Measurements from ENCODE around the gene C1orf159. TPM values are rescaled to one million over a fixed set of nuclear protein-coding genes. Genes with fewer than 3 reads are reported as not detected.

C1orf159 gene
- total and polyA plus RNA-seq, 10 of the 15 experiments (the other 5 are each of a cell fraction or from before 2014, with no cell fraction given): 0.11 to 23.4 (median 8.0) TPM

- no peaks in the 10 kb centered on the region for H3K79me2 ChIP-seq (ENCODE audit: control insufficient read depth, insufficient read depth, low read length)
- TF ChIP-seq MYB (IDR thresholded peaks at IDR 0.05; ENCODE audit: borderline replicate concordance, low read depth, low read length) (no peak), JUNB (IDR thresholded peaks at IDR 0.05) (no peak), PAX5 (IDR thresholded peaks at IDR 0.05; ENCODE audit: borderline replicate concordance, low read depth, low read length) (no peak), SIX5 (IDR thresholded peaks at IDR 0.05; ENCODE audit: low read depth, low read length, severe bottlenecking) (no peak), GATAD2B (conservative IDR thresholded peaks at IDR 0.05; ENCODE audit: low read depth) (no peak), RFX5 (IDR thresholded peaks at IDR 0.05; ENCODE audit: low read depth, low read length) (no peak), JUND (IDR thresholded peaks at IDR 0.05; ENCODE audit: low read depth, low read length) (no peak), ZBED1 (IDR thresholded peaks at IDR 0.05; ENCODE audit: borderline replicate concordance) (no peak), TCF3 (IDR thresholded peaks at IDR 0.05; ENCODE audit: borderline replicate concordance, insufficient read depth, low read depth, low read length) (no peak), HDAC2 (IDR thresholded peaks at IDR 0.05) (no peak)
- TF ChIP-seq, protein P1, sequence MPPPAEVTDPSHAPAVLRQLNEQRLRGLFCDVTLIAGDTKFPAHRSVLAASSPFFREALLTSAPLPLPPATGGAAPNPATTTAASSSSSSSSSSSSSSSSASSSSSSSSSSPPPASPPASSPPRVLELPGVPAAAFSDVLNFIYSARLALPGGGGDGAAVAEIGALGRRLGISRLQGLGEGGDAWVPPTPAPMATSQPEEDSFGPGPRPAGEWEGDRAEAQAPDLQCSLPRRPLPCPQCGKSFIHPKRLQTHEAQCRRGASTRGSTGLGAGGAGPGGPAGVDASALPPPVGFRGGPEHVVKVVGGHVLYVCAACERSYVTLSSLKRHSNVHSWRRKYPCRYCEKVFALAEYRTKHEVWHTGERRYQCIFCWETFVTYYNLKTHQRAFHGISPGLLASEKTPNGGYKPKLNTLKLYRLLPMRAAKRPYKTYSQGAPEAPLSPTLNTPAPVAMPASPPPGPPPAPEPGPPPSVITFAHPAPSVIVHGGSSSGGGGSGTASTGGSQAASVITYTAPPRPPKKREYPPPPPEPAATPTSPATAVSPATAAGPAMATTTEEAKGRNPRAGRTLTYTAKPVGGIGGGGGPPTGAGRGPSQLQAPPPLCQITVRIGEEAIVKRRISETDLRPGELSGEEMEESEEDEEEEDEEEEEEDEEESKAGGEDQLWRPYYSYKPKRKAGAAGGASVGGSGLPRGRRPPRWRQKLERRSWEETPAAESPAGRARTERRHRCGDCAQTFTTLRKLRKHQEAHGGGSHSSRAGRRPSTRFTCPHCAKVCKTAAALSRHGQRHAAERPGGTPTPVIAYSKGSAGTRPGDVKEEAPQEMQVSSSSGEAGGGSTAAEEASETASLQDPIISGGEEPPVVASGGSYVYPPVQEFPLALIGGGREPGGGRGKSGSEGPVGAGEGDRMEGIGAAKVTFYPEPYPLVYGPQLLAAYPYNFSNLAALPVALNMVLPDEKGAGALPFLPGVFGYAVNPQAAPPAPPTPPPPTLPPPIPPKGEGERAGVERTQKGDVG (CRISPR knock-in tag; IDR thresholded peaks at IDR 0.05): no peak
- 70% methylated on average over 10 of the region's 10 CpGs for WGBS (ENCODE audit: insufficient coverage, insufficient replicate concordance, low lambda C conversion rate, missing lambda C conversion rate)
- CTCF ChIA-PET: interaction anchor here (0.7 to 0.9 kb wide), 2 partner anchors 16 to 41 kb away, joined by 3 to 4 read pairs; no protein-coding TSS in a partner anchor
- in situ Hi-C loops (cut with MboI) (no loop called here), intact Hi-C loops (cut with micrococcal nuclease; ENCODE audit: unreplicated experiment) (no loop called here)
- H3K36me3 ChIP-seq (ENCODE audit: control insufficient read depth in 2 of 2, insufficient read depth in 2 of 2, low read length in 1 of 2): no peaks in the 10 kb centered on the region
- POLR2A ChIA-PET: interaction anchor here (0.8 kb wide), 1 partner anchor 50 kb away, joined by 3 read pairs; no protein-coding TSS in a partner anchor
- DNase-seq (ENCODE audit: low read depth, low spot score) (no peak), ATAC-seq (no peak), FAIRE-seq (no peak)
- no peaks in the 10 kb centered on the region for H4K20me1 ChIP-seq (ENCODE audit: control insufficient read depth, insufficient read depth)
- SMC1A ChIA-PET (ENCODE audit: uncharacterized antibody, unreplicated experiment): no interaction called here
- peaks cover 7% of the 10 kb centered on the region for H3K4me1 ChIP-seq (ENCODE audit: control insufficient read depth, insufficient read depth, low read length)
- H3K4me2 ChIP-seq (ENCODE audit: control insufficient read depth, insufficient read depth): no peak overlapping the region
- no TSS peak for BruUV-seq (replicated peaks)
- RAD21 ChIA-PET (ENCODE audit: unreplicated experiment): no interaction called here
- H3K27ac ChIP-seq (ENCODE audit: control insufficient read depth, insufficient read depth): no peak overlapping the region
- H3K9ac ChIP-seq (ENCODE audit: control insufficient read depth, insufficient read depth, low read length): no peak overlapping the region
- no peak overlapping the region for H3K4me3 ChIP-seq
- H2AFZ ChIP-seq (ENCODE audit: control insufficient read depth, low read depth, low read length): no peak overlapping the region
- H3K27me3 ChIP-seq (replicated peaks in 1 of 2; ENCODE audit: control insufficient read depth in 2 of 2, insufficient read depth in 2 of 2, low read length in 1 of 2): no peaks in the 10 kb centered on the region
- no peaks in the 10 kb centered on the region; the same call in 2 of the 3 replicates for H3K9me3 ChIP-seq (replicated peaks; ENCODE audit: control insufficient read depth, insufficient read depth, low read length)
Measured at GRCh38 chr1:1155258-1155657, 39.4 kb upstream of the C1orf159 start.

Measured in GM12878 (cell line).